C4-2B (cell line): ENCODE results near the gene SLC20A1.

Experiments used
- ZFX ChIP-seq: fragments of 450-650 bp; IDR thresholded peaks from 2 replicates; pipeline ENCODE4 v1.6.1; 2017
- TF ChIP-seq, protein P1 (sequence below): fragments of 450-650 bp; conservative IDR thresholded peaks from 2 replicates; pipeline ENCODE4 v1.5.1; 2017; ENCODE audit warnings: mild to moderate bottlenecking

DNA sequence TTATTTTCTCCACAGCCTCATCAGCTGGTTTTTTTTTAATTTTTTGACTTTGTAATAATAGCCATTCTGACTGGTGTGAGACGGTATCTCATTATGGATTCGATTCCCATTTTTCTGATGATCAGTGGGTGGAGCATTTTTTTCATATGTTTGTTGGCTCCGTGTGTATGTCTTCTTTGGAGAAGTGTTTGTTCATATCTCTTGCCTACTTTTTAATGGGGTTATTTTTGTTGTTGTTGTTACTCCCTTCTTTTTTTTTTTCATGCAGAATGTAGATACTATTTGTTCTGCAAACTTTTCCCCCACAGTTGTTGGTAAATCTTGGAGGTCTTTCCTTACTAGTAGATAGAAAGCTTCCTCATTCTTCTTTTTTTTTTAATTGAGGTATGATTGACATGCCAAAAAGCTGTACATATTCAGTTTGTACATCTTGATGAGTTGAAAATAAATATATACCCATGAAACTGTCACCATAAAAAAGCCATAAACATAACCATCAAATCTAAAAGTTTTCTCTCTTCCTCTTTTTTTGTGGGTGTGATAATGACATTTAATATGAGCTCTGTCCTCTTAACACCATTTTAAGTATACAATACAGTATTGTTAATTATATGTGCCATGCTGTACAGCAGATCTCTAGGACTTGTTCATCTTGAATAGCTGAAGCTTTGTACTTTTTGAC is 53.2 kb downstream of the SLC20A1 start:
- TF ChIP-seq, protein P1, sequence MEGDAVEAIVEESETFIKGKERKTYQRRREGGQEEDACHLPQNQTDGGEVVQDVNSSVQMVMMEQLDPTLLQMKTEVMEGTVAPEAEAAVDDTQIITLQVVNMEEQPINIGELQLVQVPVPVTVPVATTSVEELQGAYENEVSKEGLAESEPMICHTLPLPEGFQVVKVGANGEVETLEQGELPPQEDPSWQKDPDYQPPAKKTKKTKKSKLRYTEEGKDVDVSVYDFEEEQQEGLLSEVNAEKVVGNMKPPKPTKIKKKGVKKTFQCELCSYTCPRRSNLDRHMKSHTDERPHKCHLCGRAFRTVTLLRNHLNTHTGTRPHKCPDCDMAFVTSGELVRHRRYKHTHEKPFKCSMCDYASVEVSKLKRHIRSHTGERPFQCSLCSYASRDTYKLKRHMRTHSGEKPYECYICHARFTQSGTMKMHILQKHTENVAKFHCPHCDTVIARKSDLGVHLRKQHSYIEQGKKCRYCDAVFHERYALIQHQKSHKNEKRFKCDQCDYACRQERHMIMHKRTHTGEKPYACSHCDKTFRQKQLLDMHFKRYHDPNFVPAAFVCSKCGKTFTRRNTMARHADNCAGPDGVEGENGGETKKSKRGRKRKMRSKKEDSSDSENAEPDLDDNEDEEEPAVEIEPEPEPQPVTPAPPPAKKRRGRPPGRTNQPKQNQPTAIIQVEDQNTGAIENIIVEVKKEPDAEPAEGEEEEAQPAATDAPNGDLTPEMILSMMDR, result no peak
- TF ChIP-seq ZFX, result no peak
